Psoas muscle (tissue), 8 donors: Measurements from ENCODE around the gene DTD1. TPM values are rescaled to one million over a fixed set of nuclear protein-coding genes. Genes with fewer than 3 reads are reported as not detected.

Experiments used
- ATAC-seq, 4 donors: fragments of 200-7000 bp; cut with Tn5 transposase; one replicate each; pipeline ENCODE4 v1.9.1; 2020; ENCODE audit warnings: moderate library complexity in 3 of 4, mild to moderate bottlenecking in 2 of 4
- DNase-seq, 2 donors: peaks; one replicate each; pipeline ENCODE4 v3.0.0-alpha.2; 2020
- H3K27ac ChIP-seq: fragments of 200-600 bp; one replicate; pipeline ENCODE4 v1.8.0; 2022
- H3K27me3 ChIP-seq, 3 donors: fragments of 200-600 bp in 1 of 3; one replicate each; pipeline versions ENCODE4 v1.6.1 to v1.8.0; 2013 to 2022; ENCODE audit warnings: low read length in 2 of 3, mild to moderate bottlenecking in 2 of 3, moderate library complexity in 1 of 3; ENCODE audit not compliant: insufficient read depth in 3 of 3
- H3K36me3 ChIP-seq, 2 donors: fragments of 200-600 bp in 1 of 2; one replicate each; pipeline versions ENCODE4 v1.6.1 to v1.8.0; 2013 to 2022; ENCODE audit warnings: low read depth in 1 of 2, mild to moderate bottlenecking in 1 of 2, moderate library complexity in 1 of 2; ENCODE audit not compliant: insufficient read depth in 1 of 2
- H3K4me1 ChIP-seq: fragments of 200-600 bp; one replicate; pipeline ENCODE4 v1.8.0; 2022
- H3K4me3 ChIP-seq: fragments of 200-600 bp; one replicate; pipeline ENCODE4 v1.8.0; 2022; ENCODE audit warnings: mild to moderate bottlenecking
- H3K9me3 ChIP-seq: fragments of 200-600 bp; one replicate; pipeline ENCODE4 v1.8.0; 2022
- CTCF ChIP-seq: fragments of 200-600 bp; IDR thresholded peaks from one replicate; pipeline ENCODE4 v1.8.0; 2022; ENCODE audit warnings: antibody characterized with exemption
- WGBS, 3 donors: extraction: QIAGEN DNeasy Blood & Tissue Kit; methylation state at CpG; one replicate each; pipeline versions ENCODE4 v1.1.6 to v1.1.7; 2013; 5-methylcytosine and 5-hydroxymethylcytosine counted together
- intact Hi-C, 2 donors: fragments of 100-400 bp; cut with DNase I; formaldehyde crosslinking; loops; one replicate each; pipeline versions ENCODE4 v1.11.0 to v1.14.2; 2022
- polyA plus RNA-seq, 3 donors: library from polyadenylated mRNA; stranded (reverse); fragments of 200-250 nt; gene quantifications; one replicate each; pipeline ENCODE4 v1.2.3, GENCODE V29; 2013
- total RNA-seq, 4 donors: library from RNA; stranded (reverse); fragmentation: NEBNext Ultra II Directional in 2 of 4; extraction: Animal tissue kit (Norgen Biotek cat#: 25700) in 2 of 4; gene quantifications; one replicate each; pipeline versions ENCODE4 v1.2.1 to v1.2.4, GENCODE V29; 2021 to 2023
- donor health status: healthy with polysubstance abuse.
- donor health status: DM: no; HTN: no; CAD: no; lungs with moderate emphysema.
- donor health status: Bipolar disorder and iron deficiency.
- donor health status: healthy.
- donor health status: DM: yes; HTN: yes; CAD: no.
- donor health status: DM: no; HTN: no; CAD: no.
- donor health status: DM: no; HTN: no; CAD: no.
- donor health status: DM: yes; HTN: yes; CAD: no.

DTD1 gene
- total and polyA plus RNA-seq, 7 donors, result 12.4 to 20.7 (median 18.2) TPM

GRCh38 chr20:18671203-18671710, 83.4 kb downstream of the DTD1 start:
- H3K27ac ChIP-seq, result no peak overlapping the region
- DNase-seq, result no peak
- H3K4me3 ChIP-seq, result no peak overlapping the region
- no peaks in the 10 kb centered on the region for H3K4me1 ChIP-seq
- WGBS, 3 donors, result 84 to 86% (median 85%) methylated on average over 3 of the region's 3 CpGs
- H3K27me3 ChIP-seq, result no peaks in the 10 kb centered on the region
- no peak for TF ChIP-seq CTCF
- no peaks in the 10 kb centered on the region for H3K9me3 ChIP-seq
- no peaks in the 10 kb centered on the region for H3K36me3 ChIP-seq
- intact Hi-C loops, result no loop called here
- no peak for ATAC-seq

GRCh38 chr20:18672834-18673233, 85.0 kb downstream of the DTD1 start:
- no peak overlapping the region for H3K4me3 ChIP-seq
- H3K36me3 ChIP-seq, result no peaks in the 10 kb centered on the region
- no peak for TF ChIP-seq CTCF
- H3K27me3 ChIP-seq, result no peaks in the 10 kb centered on the region
- no peaks in the 10 kb centered on the region for H3K4me1 ChIP-seq
- H3K27ac ChIP-seq, result no peak overlapping the region
- WGBS, 3 donors, result 87 to 91% (median 87%) methylated on average over 9 of the region's 9 CpGs
- DNase-seq, result no peak
- intact Hi-C loops, result no loop called here
- no peaks in the 10 kb centered on the region for H3K9me3 ChIP-seq
- ATAC-seq, result no peak

GRCh38 chr20:18676396-18676795, 88.5 kb downstream of the DTD1 start:
- Histone ChIP-seq H3K27me3 (no peaks in the 10 kb centered on the region), H3K4me1 (no peaks in the 10 kb centered on the region), H3K27ac (no peak overlapping the region), H3K9me3 (no peaks in the 10 kb centered on the region), H3K4me3 (no peak overlapping the region), H3K36me3 (no peaks in the 10 kb centered on the region)
- ATAC-seq, result no peak
- WGBS, 3 donors, result 74 to 86% (median 78%) methylated on average over 7 of the region's 7 CpGs
- no peak for TF ChIP-seq CTCF
- intact Hi-C loops, result no loop called here
- no peak for DNase-seq

GRCh38 chr20:18677126-18677525, 89.3 kb downstream of the DTD1 start:
- TF ChIP-seq CTCF, result no peak
- H3K36me3 ChIP-seq, result no peaks in the 10 kb centered on the region
- DNase-seq (no peak), ATAC-seq (no peak)
- H3K4me1 ChIP-seq, result no peaks in the 10 kb centered on the region
- H3K27ac ChIP-seq, result no peak overlapping the region
- intact Hi-C loops, result no loop called here
- H3K27me3 ChIP-seq, result no peaks in the 10 kb centered on the region
- 82 to 84% (median 82%) methylated on average over 4 of the region's 4 CpGs for WGBS, 3 donors
- no peak overlapping the region for H3K4me3 ChIP-seq
- H3K9me3 ChIP-seq, result no peaks in the 10 kb centered on the region
